ENCODE results near the gene RNF38.

DNA sequence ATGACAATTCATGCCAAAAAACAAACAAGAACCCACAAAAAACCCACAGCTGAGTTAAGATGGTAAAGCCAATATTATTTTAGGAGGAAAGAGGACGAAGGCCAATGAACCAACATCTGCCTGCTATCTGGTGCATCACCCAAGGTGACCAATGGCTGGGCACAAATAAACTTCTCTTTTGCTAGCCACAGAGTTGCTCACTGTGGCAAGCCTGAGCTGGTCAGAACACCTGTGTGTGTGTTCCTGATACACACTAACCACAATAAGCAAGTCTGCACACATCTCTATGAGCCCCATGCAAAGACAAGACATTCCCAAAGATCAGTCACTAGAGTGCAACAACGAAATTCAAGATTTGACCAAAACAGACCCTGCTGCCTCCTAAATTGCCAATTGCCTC lies 63.1 kb downstream of the RNF38 start:
- TF ChIP-seq POLR2AphosphoS5 (IDR thresholded peaks at IDR 0.05; ENCODE audit: low read depth, low read length), result no peak
- no peak for TF ChIP-seq POLR2A (IDR thresholded peaks at IDR 0.05; ENCODE audit: low read depth, low read length)

Measured in GM12892 (cell line).